GM21360 (cell line): Measurements from ENCODE around the gene CHD1L.
"Not testable (repeated sequence)": the region's sequence is repeated elsewhere in the genome, so short reads cannot be mapped to it uniquely, and the experiment has no call there.

Source experiments
- ATAC-seq: cut with Tn5 transposase; IDR thresholded peaks from one replicate; pipeline ENCODE4 v1.9.1; 2021; ENCODE audit warnings: mild to moderate bottlenecking, moderate library complexity; ENCODE audit not compliant: unreplicated experiment

Gene CHD1L

GRCh38 chr1:147231032-147231431, 11.5 kb upstream of the CHD1L start:
- not testable (repeated sequence) for ATAC-seq

GRCh38 chr1:147233903-147234302, 8.6 kb upstream of the CHD1L start:
- not testable (repeated sequence) for ATAC-seq

- no peak for ATAC-seq
Observed at GRCh38 chr1:147235822-147236221, 6.7 kb upstream of the CHD1L start.

- ATAC-seq: no peak
Observed at GRCh38 chr1:147236448-147236847, 6.0 kb upstream of the CHD1L start.

- no peak for ATAC-seq
Observed at GRCh38 chr1:147236959-147237791, 5.3 kb upstream of the CHD1L start.

- ATAC-seq: no peak
Observed at GRCh38 chr1:147238053-147238902, 4.2 kb upstream of the CHD1L start.

GRCh38 chr1:147238925-147239820, 3.3 kb upstream of the CHD1L start:
- no peak for ATAC-seq

GRCh38 chr1:147240131-147240721, 2.3 kb upstream of the CHD1L start:
- not testable (repeated sequence) for ATAC-seq

- no peak for ATAC-seq
Observed at GRCh38 chr1:147241934-147242448, 493 bp upstream of the CHD1L start.

- ATAC-seq: peak; percentile 13
Observed at GRCh38 chr1:147243228-147243685, 773 bp downstream of the CHD1L start.

- ATAC-seq: no peak
Observed at GRCh38 chr1:147243841-147244240, 1.4 kb downstream of the CHD1L start.

- no peak for ATAC-seq
Observed at GRCh38 chr1:147245129-147245528, 2.6 kb downstream of the CHD1L start.

- no peak for ATAC-seq
Observed at GRCh38 chr1:147245586-147246021, 3.1 kb downstream of the CHD1L start.

- ATAC-seq: no peak
Observed at GRCh38 chr1:147246044-147246690, 3.7 kb downstream of the CHD1L start.

GRCh38 chr1:147246910-147247655, 4.6 kb downstream of the CHD1L start:
- no peak for ATAC-seq

- no peak for ATAC-seq
Observed at GRCh38 chr1:147247656-147248238, 5.3 kb downstream of the CHD1L start.

GRCh38 chr1:147252540-147252939, 10.1 kb downstream of the CHD1L start:
- no peak for ATAC-seq

- ATAC-seq: no peak
Observed at GRCh38 chr1:147260956-147261355, 18.5 kb downstream of the CHD1L start.
